Measurements from ENCODE around the gene NDFIP1. TPM values are rescaled to one million over a fixed set of nuclear protein-coding genes. Genes with fewer than 3 reads are reported as not detected.
A peak's percentile ranks its signal among the peaks of the same experiment; 100 is the strongest.

The NDFIP1 gene
- total RNA-seq, 1 experiment from 2014 or later = 49.3 TPM

- Histone ChIP-seq H3K4me1 (ENCODE audit: insufficient read depth, low read length, poor library complexity, severe bottlenecking) (peaks cover 41% of the 10 kb centered on the region), H3K27ac (ENCODE audit: low read depth, low read length, poor library complexity, severe bottlenecking) (peak overlapping the region; percentile 46), H3K36me3 (ENCODE audit: insufficient read depth, low read length, poor library complexity, severe bottlenecking) (no peaks in the 10 kb centered on the region), H3K27me3 (replicated peaks; ENCODE audit: insufficient read depth, low read depth, low read length, poor library complexity) (no peaks in the 10 kb centered on the region), H3K9me3 (ENCODE audit: low read depth, low read length, poor library complexity, severe bottlenecking) (peaks cover 1% of the 10 kb centered on the region), H3K4me3 (ENCODE audit: low read depth, low read length, poor library complexity, severe bottlenecking) (no peak overlapping the region)
- no peak for DNase-seq (ENCODE audit: low spot score)
- ChIA-PET CTCF (no interaction called here), POLR2A (ENCODE audit: low non-redundant PET) (no interaction called here)
- no TSS peak for BruUV-seq (replicated peaks)
- intact Hi-C loops (cut with micrococcal nuclease; ENCODE audit: unreplicated experiment) = no loop called here
- TF ChIP-seq CTCF (conservative IDR thresholded peaks at IDR 0.05; ENCODE audit: low read depth, low read length) (no peak), EZH2 (IDR thresholded peaks at IDR 0.05; ENCODE audit: borderline replicate concordance, low read depth, low read length, poor library complexity, severe bottlenecking) (no peak)
Observed at GRCh38 chr5:142120247-142120935, 11.8 kb downstream of the NDFIP1 start.

GRCh38 chr5:142122121-142122520 lies 13.5 kb downstream of the NDFIP1 start:
- no peak for DNase-seq (ENCODE audit: low spot score)
- intact Hi-C loops (cut with micrococcal nuclease; ENCODE audit: unreplicated experiment) = no loop called here
- no peak for TF ChIP-seq EZH2 (IDR thresholded peaks at IDR 0.05; ENCODE audit: borderline replicate concordance, low read depth, low read length, poor library complexity, severe bottlenecking)
- TF ChIP-seq CTCF (conservative IDR thresholded peaks at IDR 0.05; ENCODE audit: low read depth, low read length) = no peak
- CTCF ChIA-PET = no interaction called here
- no TSS peak for BruUV-seq (replicated peaks)
- no peak overlapping the region for H3K4me3 ChIP-seq (ENCODE audit: low read depth, low read length, poor library complexity, severe bottlenecking)
- no peaks in the 10 kb centered on the region for H3K36me3 ChIP-seq (ENCODE audit: insufficient read depth, low read length, poor library complexity, severe bottlenecking)
- H3K27ac ChIP-seq (ENCODE audit: low read depth, low read length, poor library complexity, severe bottlenecking) = no peak overlapping the region
- no peaks in the 10 kb centered on the region for H3K27me3 ChIP-seq (replicated peaks; ENCODE audit: insufficient read depth, low read depth, low read length, poor library complexity)
- POLR2A ChIA-PET (ENCODE audit: low non-redundant PET) = no interaction called here
- H3K9me3 ChIP-seq (ENCODE audit: low read depth, low read length, poor library complexity, severe bottlenecking) = peaks cover 3% of the 10 kb centered on the region
- peaks cover 30% of the 10 kb centered on the region for H3K4me1 ChIP-seq (ENCODE audit: insufficient read depth, low read length, poor library complexity, severe bottlenecking)

DNA sequence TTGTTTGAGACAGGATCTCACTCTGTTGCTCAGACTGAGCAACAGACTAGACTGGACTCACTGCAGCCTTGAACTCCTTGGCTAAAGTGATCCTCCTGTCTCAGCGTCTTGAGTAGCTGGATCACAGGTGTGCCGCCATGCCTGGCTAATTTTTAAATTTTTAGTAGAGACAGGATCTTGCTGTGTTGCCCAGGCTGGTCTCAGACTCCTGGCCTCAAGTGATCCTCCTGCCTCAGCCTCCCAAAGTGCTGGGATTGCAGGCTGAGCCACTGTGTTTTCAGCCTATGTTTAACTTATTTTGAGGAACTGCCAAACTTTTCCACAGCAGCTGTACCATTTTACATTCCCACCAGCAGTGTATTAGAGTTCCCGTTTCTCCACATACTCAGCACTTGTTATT lies 16.8 kb downstream of the NDFIP1 start:
- CTCF ChIA-PET = no interaction called here
- BruUV-seq (replicated peaks) = no TSS peak

More for the DNA sequence above, 16.8 kb downstream of the NDFIP1 start:
- intact Hi-C loops (cut with micrococcal nuclease; ENCODE audit: unreplicated experiment) = loop anchor here (5.0 kb wide), 1 partner anchor 68 kb away; no protein-coding TSS in a partner anchor
- Histone ChIP-seq H3K27me3 (replicated peaks; ENCODE audit: insufficient read depth, low read depth, low read length, poor library complexity) (no peaks in the 10 kb centered on the region), H3K9me3 (ENCODE audit: low read depth, low read length, poor library complexity, severe bottlenecking) (peaks cover 3% of the 10 kb centered on the region), H3K4me1 (ENCODE audit: insufficient read depth, low read length, poor library complexity, severe bottlenecking) (peaks cover 17% of the 10 kb centered on the region), H3K36me3 (ENCODE audit: insufficient read depth, low read length, poor library complexity, severe bottlenecking) (no peaks in the 10 kb centered on the region), H3K27ac (ENCODE audit: low read depth, low read length, poor library complexity, severe bottlenecking) (no peak overlapping the region), H3K4me3 (ENCODE audit: low read depth, low read length, poor library complexity, severe bottlenecking) (no peak overlapping the region)
- no peak for TF ChIP-seq CTCF (conservative IDR thresholded peaks at IDR 0.05; ENCODE audit: low read depth, low read length)
- TF ChIP-seq EZH2 (IDR thresholded peaks at IDR 0.05; ENCODE audit: borderline replicate concordance, low read depth, low read length, poor library complexity, severe bottlenecking) = no peak
- POLR2A ChIA-PET (ENCODE audit: low non-redundant PET) = no interaction called here
- no peak for DNase-seq (ENCODE audit: low spot score)
